HG02840 (cell line): ENCODE data around the gene CHDH.

Experiments used
- ATAC-seq: cut with Tn5 transposase; IDR thresholded peaks from one replicate; pipeline ENCODE4 v1.9.1; 2021; ENCODE audit warnings: mild to moderate bottlenecking, moderate library complexity, moderate number of reproducible peaks; ENCODE audit not compliant: unreplicated experiment, low FRiP score

Gene CHDH

GRCh38 chr3:53764026-53764775 lies 82.0 kb downstream of the CHDH start:
- no peak for ATAC-seq

GRCh38 chr3:53763353-53763752 lies 82.9 kb downstream of the CHDH start:
- no peak for ATAC-seq
